VCaP (cell line): ENCODE results near the gene TEPSIN.

Source experiments
- H3K27ac ChIP-seq: fragments of 450-650 bp; 2 replicates; pipeline ENCODE4 v1.5.1; 2017
- TF ChIP-seq, protein P1 (sequence below): fragments of 450-650 bp; conservative IDR thresholded peaks from 2 replicates; pipeline ENCODE4 v1.5.1; 2017; ENCODE audit warnings: mild to moderate bottlenecking, moderate library complexity

The TEPSIN gene

DNA sequence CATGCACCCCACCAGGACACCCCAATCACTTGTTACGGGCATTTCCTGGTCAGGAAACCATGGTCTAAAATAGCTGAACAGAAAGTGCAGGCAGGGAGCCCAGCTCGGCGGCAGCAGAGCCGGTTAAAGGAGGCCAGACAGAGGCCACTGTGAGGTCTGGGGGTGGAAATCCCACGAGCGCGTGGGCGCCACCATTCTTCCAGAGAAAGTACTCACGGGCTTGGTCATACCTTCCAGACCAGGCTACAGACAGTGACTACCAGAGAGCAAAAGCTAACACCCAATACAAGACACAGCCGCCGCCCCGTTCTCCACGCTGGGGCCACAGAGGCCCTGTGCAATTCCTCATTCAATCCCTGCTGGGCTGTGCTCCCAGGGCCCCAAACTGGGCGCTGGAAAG lies 28.0 kb downstream of the TEPSIN start:
- TF ChIP-seq, protein P1, sequence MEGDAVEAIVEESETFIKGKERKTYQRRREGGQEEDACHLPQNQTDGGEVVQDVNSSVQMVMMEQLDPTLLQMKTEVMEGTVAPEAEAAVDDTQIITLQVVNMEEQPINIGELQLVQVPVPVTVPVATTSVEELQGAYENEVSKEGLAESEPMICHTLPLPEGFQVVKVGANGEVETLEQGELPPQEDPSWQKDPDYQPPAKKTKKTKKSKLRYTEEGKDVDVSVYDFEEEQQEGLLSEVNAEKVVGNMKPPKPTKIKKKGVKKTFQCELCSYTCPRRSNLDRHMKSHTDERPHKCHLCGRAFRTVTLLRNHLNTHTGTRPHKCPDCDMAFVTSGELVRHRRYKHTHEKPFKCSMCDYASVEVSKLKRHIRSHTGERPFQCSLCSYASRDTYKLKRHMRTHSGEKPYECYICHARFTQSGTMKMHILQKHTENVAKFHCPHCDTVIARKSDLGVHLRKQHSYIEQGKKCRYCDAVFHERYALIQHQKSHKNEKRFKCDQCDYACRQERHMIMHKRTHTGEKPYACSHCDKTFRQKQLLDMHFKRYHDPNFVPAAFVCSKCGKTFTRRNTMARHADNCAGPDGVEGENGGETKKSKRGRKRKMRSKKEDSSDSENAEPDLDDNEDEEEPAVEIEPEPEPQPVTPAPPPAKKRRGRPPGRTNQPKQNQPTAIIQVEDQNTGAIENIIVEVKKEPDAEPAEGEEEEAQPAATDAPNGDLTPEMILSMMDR = no peak
- no peak overlapping the region for H3K27ac ChIP-seq

DNA sequence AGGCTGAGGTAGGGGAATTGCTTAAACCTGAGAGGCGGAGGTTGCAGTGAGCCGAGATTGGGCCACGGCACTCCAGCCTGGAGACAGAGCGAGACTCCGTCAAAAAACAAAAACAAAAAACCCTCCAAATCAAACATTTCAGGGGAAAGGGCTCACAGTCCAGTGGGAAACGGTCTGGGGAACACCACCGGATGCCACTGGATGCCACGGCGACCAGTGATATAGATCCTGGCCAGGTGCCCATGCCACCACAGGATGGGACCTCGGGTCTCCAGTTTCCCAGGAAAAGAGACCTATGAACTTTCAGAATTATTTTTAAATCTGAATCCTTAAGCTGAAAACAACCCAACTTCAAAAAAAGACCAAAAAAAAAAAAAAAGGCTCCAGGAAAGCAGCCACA lies 28.4 kb downstream of the TEPSIN start:
- H3K27ac ChIP-seq = no peak overlapping the region
- TF ChIP-seq, protein P1 = no peak

DNA sequence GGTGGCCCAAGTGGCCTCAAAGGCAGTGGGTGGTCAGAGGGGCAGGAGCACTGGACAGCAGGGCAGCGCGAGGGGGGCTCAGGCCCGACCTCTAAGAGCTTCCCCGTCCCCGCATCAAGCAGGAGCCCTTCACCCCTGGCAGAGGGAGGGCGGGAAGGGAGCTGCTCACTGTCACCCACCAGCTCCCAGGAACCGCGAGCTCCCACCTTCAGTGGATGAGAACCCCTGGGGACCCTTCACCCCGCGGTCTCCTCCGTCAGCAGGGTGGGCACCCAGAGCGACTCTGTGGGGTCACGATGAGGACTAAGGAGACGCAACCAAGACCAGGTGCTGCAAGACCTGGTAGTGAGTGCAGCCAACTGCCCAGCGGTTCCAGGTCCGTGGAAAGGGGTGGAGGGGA lies 29.7 kb downstream of the TEPSIN start:
- no peak overlapping the region for H3K27ac ChIP-seq
- TF ChIP-seq, protein P1 = no peak

DNA sequence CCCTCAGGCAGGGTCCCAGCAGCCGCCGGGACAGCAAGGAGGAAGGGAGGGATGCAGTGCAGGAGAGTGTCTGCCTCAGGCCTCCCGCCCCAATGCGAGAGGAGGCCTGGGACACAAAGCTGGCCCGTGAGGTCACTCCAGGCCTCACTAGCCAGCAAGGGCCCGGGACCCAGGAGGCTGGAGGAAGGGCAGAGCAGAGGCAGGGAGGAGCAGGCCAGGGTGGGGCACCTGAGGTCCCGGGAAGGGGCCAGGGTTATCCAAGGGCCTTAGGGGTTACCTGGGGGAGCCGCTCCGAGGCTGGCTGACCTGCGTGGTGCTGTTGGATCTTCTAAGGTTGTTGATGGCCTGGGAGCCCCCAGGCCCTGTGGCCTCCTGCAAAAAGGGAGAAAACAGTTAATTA lies 30.2 kb downstream of the TEPSIN start:
- H3K27ac ChIP-seq = no peak overlapping the region
- TF ChIP-seq, protein P1 = no peak

DNA sequence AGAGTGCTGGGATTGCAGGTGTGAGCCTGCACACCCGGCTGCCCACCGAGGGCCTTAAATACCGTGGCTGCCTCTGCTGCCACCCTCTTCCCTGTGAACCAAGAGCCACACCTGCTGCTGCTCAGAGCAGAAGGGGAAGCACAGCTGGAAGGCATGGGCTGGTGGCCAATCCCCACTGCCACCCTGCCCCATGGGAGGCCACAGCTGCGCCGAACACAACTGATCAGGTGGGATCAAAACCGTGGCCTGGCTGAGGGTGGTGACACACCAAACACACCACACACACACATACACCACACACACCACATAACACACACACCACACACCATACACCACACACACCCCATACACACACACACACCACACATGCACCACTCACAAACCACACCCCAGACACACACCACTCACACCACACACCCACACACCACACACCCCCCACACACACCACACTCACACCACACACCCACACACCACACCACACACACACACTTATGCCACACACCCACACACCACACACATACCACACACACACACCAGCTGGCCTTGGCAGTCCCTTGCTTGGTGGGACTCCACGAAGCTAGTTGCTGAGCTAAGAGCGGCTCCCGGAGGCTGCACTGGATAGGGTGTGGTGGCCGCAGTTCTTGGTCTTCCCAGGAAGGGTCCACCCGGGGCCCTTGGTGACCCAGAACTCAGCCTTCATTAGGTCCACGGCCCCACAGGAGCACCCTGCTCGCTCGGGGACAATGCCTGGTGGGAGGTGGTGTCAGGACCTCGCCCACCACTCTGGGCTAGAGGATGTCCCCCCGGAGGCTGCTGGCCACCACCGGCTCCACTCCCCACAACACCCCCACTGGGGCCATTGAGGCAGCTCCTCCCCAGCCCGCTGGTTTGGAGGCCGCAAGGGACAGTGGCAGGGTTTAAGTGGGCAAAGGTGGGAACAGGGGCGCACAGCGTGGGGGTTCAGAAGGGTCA lies 31.0 kb downstream of the TEPSIN start:
- no peak overlapping the region for H3K27ac ChIP-seq
- TF ChIP-seq, protein P1 = no peak

DNA sequence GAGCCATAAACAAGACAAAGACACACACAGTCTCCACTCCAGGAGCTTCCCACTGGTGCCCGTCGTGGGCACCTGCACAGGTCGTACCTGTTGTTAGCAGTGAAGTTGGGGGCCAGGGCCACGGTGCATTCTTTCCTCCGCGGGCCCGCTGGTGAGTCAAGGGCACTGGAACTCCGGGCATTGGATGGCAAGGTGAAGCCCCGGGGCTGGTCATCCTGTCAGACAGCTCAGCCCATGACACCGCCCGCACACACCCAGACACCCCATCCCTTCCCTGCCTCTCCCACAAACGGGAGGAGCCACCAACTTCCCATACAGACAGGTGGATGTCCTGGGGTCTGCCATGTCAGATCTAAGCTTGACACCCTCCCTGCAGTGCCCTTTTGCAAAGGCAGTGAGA lies 32.2 kb downstream of the TEPSIN start:
- no peak overlapping the region for H3K27ac ChIP-seq
- TF ChIP-seq, protein P1 = no peak

DNA sequence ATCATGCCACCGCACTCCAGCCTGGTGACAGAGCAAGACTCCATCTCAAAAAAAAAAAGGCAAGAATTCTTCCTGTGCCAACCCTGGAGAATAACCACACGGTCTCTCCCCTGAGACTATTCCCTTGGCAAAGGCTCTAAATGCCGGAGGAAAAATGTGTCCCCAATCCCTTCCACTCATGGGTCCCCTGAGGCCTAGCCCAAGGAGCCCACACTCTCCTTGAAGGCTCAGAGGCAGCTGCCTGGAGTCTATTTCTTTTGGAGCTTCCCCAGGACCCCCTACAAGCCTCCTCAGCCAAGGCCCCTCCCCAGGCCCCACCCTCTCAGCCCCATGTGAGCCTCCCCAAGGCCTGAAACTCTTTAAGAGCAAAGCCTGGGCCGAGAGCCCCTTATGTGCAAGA lies 32.7 kb downstream of the TEPSIN start:
- TF ChIP-seq, protein P1 = no peak
- no peak overlapping the region for H3K27ac ChIP-seq
